ENCODE data around the gene SEMA3A. TPM values are rescaled to one million over a fixed set of nuclear protein-coding genes. Genes with fewer than 3 reads are reported as not detected.

SEMA3A gene
- total and polyA plus RNA-seq, 9 donors: 0.76 to 23.0 (median 2.2) TPM

GRCh38 chr7:83976302-83976701 is 218.3 kb downstream of the SEMA3A start:
- Histone ChIP-seq H3K4me3 (no peak overlapping the region), H3K9me3 (no peaks in the 10 kb centered on the region), H3K4me1 (ENCODE audit: insufficient read depth) (no peaks in the 10 kb centered on the region), H3K27me3 (no peaks in the 10 kb centered on the region), H3K36me3 (no peaks in the 10 kb centered on the region), H3K27ac (no peak overlapping the region)
- peak in 1 of 3 donors; percentile 34 for TF ChIP-seq CTCF (IDR thresholded peaks at IDR 0.05)
- TF ChIP-seq POLR2A (IDR thresholded peaks at IDR 0.05): no peak
- intact Hi-C loops (cut with DNase I): loop anchor here in 1 of 4 donors (10.0 kb wide), 1 partner anchor 1048 kb away; no protein-coding TSS in a partner anchor
- DNase-seq: no peak

GRCh38 chr7:83970081-83970480 is 224.5 kb downstream of the SEMA3A start:
- Histone ChIP-seq H3K27me3 (no peaks in the 10 kb centered on the region), H3K36me3 (no peaks in the 10 kb centered on the region), H3K4me1 (ENCODE audit: insufficient read depth) (no peaks in the 10 kb centered on the region), H3K9me3 (no peaks in the 10 kb centered on the region), H3K27ac (no peak overlapping the region), H3K4me3 (no peak overlapping the region)
- no peak for DNase-seq
- TF ChIP-seq CTCF (IDR thresholded peaks at IDR 0.05) (no peak), EP300 (IDR thresholded peaks at IDR 0.05) (no peak)
- intact Hi-C loops (cut with DNase I): loop anchor here in 1 of 4 donors (10.0 kb wide), 1 partner anchor 1055 kb away; no protein-coding TSS in a partner anchor

DNA sequence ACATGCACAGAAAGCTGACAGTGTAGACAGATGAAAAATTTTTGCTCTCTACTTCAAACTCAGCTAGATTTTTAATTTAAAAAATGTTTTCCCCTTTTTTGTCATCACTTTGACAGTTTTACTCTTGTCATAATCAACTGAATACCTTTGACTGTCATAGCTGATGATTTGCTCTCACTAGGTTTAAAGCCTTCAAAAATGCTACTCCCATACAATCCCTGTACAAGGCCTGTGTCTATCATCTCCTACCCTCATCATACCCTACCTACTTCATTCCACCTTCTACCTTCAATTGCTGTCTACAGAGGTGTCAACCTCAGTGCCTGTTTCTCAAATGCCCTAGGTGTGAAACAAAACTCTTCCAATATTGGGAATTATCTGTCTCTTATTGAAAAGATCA is 230.3 kb downstream of the SEMA3A start:
- TF ChIP-seq EP300 (IDR thresholded peaks at IDR 0.05): no peak
- Histone ChIP-seq H3K4me3 (no peak overlapping the region), H3K27ac (no peak overlapping the region), H3K9me3 (no peaks in the 10 kb centered on the region), H3K27me3 (no peaks in the 10 kb centered on the region), H3K36me3 (no peaks in the 10 kb centered on the region), H3K4me1 (ENCODE audit: insufficient read depth) (no peaks in the 10 kb centered on the region)
- no peak for DNase-seq
- intact Hi-C loops (cut with DNase I): no loop called here

DNA sequence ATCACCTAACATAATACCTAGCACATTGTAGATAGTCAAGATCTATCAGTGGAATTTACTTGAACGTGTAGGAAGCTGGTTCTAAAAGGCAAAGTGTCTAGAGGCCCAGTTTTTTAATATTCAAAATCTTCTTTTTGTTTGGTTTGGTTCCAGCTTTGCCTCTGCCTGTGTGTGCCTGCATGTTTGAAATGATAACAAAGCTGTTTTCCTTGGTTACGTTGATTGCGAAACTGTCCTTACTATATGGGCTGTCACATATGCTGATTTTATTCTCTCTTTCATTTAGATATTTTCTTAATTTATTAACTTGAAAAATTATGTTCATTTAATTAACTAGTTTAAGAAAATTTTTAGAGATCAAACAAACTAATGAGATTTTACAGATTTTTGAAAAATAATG is 237.3 kb downstream of the SEMA3A start:
- intact Hi-C loops (cut with DNase I): no loop called here
- Histone ChIP-seq H3K27ac (no peak overlapping the region), H3K4me3 (no peak overlapping the region), H3K9me3 (no peaks in the 10 kb centered on the region), H3K27me3 (no peaks in the 10 kb centered on the region), H3K36me3 (no peaks in the 10 kb centered on the region), H3K4me1 (ENCODE audit: insufficient read depth) (no peaks in the 10 kb centered on the region)
- WGBS, 3 donors: 48 to 56% (median 52%) methylated on average over 3 of the region's 3 CpGs
- no peak for DNase-seq
- TF ChIP-seq POLR2A (IDR thresholded peaks at IDR 0.05): no peak
- TF ChIP-seq CTCF (IDR thresholded peaks at IDR 0.05): no peak
- no peak for TF ChIP-seq EP300 (IDR thresholded peaks at IDR 0.05)

DNA sequence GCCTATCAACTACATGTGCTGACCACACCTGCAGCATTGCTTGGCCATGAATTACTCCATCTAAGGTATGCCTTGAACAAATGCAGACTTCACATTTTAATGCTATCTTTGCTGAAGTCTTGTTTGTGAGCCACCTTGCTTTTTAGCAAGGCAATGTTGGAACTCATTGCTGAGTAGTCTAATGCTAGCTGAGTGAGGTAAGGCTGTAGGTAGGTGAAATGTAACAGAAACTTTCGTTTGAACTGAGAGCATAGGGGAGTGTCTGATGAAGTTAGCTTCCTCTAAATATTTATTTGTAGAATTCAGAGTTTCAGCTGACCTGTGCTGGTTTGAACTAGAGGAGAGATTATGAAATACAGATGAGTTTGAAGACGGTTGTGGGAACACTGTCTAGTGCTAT is 238.5 kb downstream of the SEMA3A start:
- WGBS, 3 donors: 38 to 49% (median 44%) methylated on average over 2 of the region's 2 CpGs
- intact Hi-C loops (cut with DNase I): no loop called here
- H3K4me3 ChIP-seq: no peak overlapping the region

More for the DNA sequence above, 238.5 kb downstream of the SEMA3A start:
- H3K4me1 ChIP-seq (ENCODE audit: insufficient read depth): no peaks in the 10 kb centered on the region
- no peak overlapping the region for H3K27ac ChIP-seq
- no peaks in the 10 kb centered on the region for H3K9me3 ChIP-seq
- TF ChIP-seq CTCF (IDR thresholded peaks at IDR 0.05) (no peak), POLR2A (IDR thresholded peaks at IDR 0.05) (no peak), EP300 (IDR thresholded peaks at IDR 0.05) (no peak)
- H3K27me3 ChIP-seq: no peaks in the 10 kb centered on the region
- no peaks in the 10 kb centered on the region for H3K36me3 ChIP-seq
- no peak for DNase-seq

Data from ovary (tissue), 9 donors.